Skeletal muscle satellite cell (primary cell): Measurements from ENCODE around the gene SLC39A13.

Source experiments
- H3K27me3 ChIP-seq: 2 replicates; pipeline ENCODE4 v1.7.0; 2013; ENCODE audit warnings: low read length; ENCODE audit not compliant: control insufficient read depth, insufficient read depth
- H3K36me3 ChIP-seq: 2 replicates; pipeline ENCODE4 v1.7.0; 2013; ENCODE audit warnings: mild to moderate bottlenecking, control low read depth, low read length; ENCODE audit not compliant: insufficient read depth
- H3K4me1 ChIP-seq: 2 replicates; pipeline ENCODE4 v1.7.0; 2013; ENCODE audit warnings: low read length; ENCODE audit not compliant: control insufficient read depth, insufficient read depth
- H3K4me2 ChIP-seq: 2 replicates; pipeline ENCODE4 v1.7.0; 2013; ENCODE audit warnings: mild to moderate bottlenecking, low read length
- H3K4me3 ChIP-seq: 2 replicates; pipeline ENCODE4 v1.7.0; 2013; ENCODE audit warnings: low read length
- H3K9ac ChIP-seq: 2 replicates; pipeline ENCODE4 v1.7.0; 2013; ENCODE audit warnings: mild to moderate bottlenecking, low read depth, low read length, moderate library complexity
- H3K9me3 ChIP-seq: replicated peaks from 2 replicates; pipeline ENCODE4 v1.7.0; 2013; ENCODE audit warnings: mild to moderate bottlenecking, control low read depth, low read length

The SLC39A13 gene

GRCh38 chr11:47437218-47437745, 28.9 kb downstream of the SLC39A13 start:
- Histone ChIP-seq H3K36me3 (peaks cover 5% of the 10 kb centered on the region), H3K9me3 (no peaks in the 10 kb centered on the region), H3K4me1 (peaks cover 16% of the 10 kb centered on the region), H3K4me3 (no peak overlapping the region), H3K4me2 (no peak overlapping the region), H3K27me3 (no peaks in the 10 kb centered on the region), H3K9ac (no peak overlapping the region)

GRCh38 chr11:47437746-47438418, 29.5 kb downstream of the SLC39A13 start:
- Histone ChIP-seq H3K4me3 (no peak overlapping the region), H3K36me3 (peaks cover 9% of the 10 kb centered on the region), H3K27me3 (no peaks in the 10 kb centered on the region), H3K9ac (no peak overlapping the region), H3K9me3 (no peaks in the 10 kb centered on the region), H3K4me1 (peaks cover 16% of the 10 kb centered on the region), H3K4me2 (no peak overlapping the region)

- H3K4me1 ChIP-seq: peaks cover 12% of the 10 kb centered on the region
- no peak overlapping the region for H3K4me2 ChIP-seq
Measured at GRCh38 chr11:47438721-47439120, 30.3 kb downstream of the SLC39A13 start.

GRCh38 chr11:47440054-47440476, 31.7 kb downstream of the SLC39A13 start:
- no peaks in the 10 kb centered on the region for H3K4me1 ChIP-seq
- no peaks in the 10 kb centered on the region for H3K9me3 ChIP-seq
- H3K36me3 ChIP-seq: peaks cover 15% of the 10 kb centered on the region
- no peak overlapping the region for H3K4me2 ChIP-seq
- no peak overlapping the region for H3K4me3 ChIP-seq
- no peak overlapping the region for H3K9ac ChIP-seq
- no peaks in the 10 kb centered on the region for H3K27me3 ChIP-seq

More at GRCh38 chr11:47438721-47439120, 30.3 kb downstream of the SLC39A13 start:
- H3K9me3 ChIP-seq: no peaks in the 10 kb centered on the region
- H3K27me3 ChIP-seq: no peaks in the 10 kb centered on the region
- H3K4me3 ChIP-seq: no peak overlapping the region
- peaks cover 15% of the 10 kb centered on the region for H3K36me3 ChIP-seq
- H3K9ac ChIP-seq: no peak overlapping the region

- Histone ChIP-seq H3K36me3 (peaks cover 18% of the 10 kb centered on the region), H3K27me3 (no peaks in the 10 kb centered on the region), H3K4me3 (no peak overlapping the region), H3K9me3 (no peaks in the 10 kb centered on the region), H3K4me2 (no peak overlapping the region), H3K9ac (no peak overlapping the region), H3K4me1 (no peaks in the 10 kb centered on the region)
Measured at GRCh38 chr11:47441421-47441820, 33.0 kb downstream of the SLC39A13 start.

GRCh38 chr11:47442514-47442913, 34.1 kb downstream of the SLC39A13 start:
- no peak overlapping the region for H3K9ac ChIP-seq
- no peak overlapping the region for H3K4me3 ChIP-seq
- H3K36me3 ChIP-seq: peaks cover 24% of the 10 kb centered on the region
- H3K9me3 ChIP-seq: no peaks in the 10 kb centered on the region
- H3K4me1 ChIP-seq: peaks cover 7% of the 10 kb centered on the region
- no peaks in the 10 kb centered on the region for H3K27me3 ChIP-seq
- no peak overlapping the region for H3K4me2 ChIP-seq

GRCh38 chr11:47443028-47443700, 34.8 kb downstream of the SLC39A13 start:
- Histone ChIP-seq H3K4me3 (no peak overlapping the region), H3K4me1 (peaks cover 11% of the 10 kb centered on the region), H3K27me3 (no peaks in the 10 kb centered on the region), H3K9ac (no peak overlapping the region), H3K36me3 (peaks cover 25% of the 10 kb centered on the region), H3K4me2 (no peak overlapping the region), H3K9me3 (no peaks in the 10 kb centered on the region)

GRCh38 chr11:47443817-47444216, 35.4 kb downstream of the SLC39A13 start:
- Histone ChIP-seq H3K27me3 (no peaks in the 10 kb centered on the region), H3K9ac (no peak overlapping the region), H3K4me3 (no peak overlapping the region), H3K4me1 (peaks cover 14% of the 10 kb centered on the region), H3K4me2 (no peak overlapping the region), H3K36me3 (peaks cover 25% of the 10 kb centered on the region), H3K9me3 (no peaks in the 10 kb centered on the region)

GRCh38 chr11:47445840-47446239, 37.5 kb downstream of the SLC39A13 start:
- Histone ChIP-seq H3K4me3 (no peak overlapping the region), H3K9ac (no peak overlapping the region), H3K4me2 (no peak overlapping the region), H3K36me3 (peaks cover 25% of the 10 kb centered on the region), H3K27me3 (no peaks in the 10 kb centered on the region), H3K4me1 (peaks cover 22% of the 10 kb centered on the region), H3K9me3 (no peaks in the 10 kb centered on the region)

GRCh38 chr11:47446833-47447232, 38.4 kb downstream of the SLC39A13 start:
- Histone ChIP-seq H3K4me3 (peak overlapping the region; percentile 73), H3K9me3 (no peaks in the 10 kb centered on the region), H3K4me2 (peak overlapping the region; percentile 79), H3K36me3 (peaks cover 20% of the 10 kb centered on the region), H3K9ac (no peak overlapping the region), H3K4me1 (peaks cover 22% of the 10 kb centered on the region), H3K27me3 (no peaks in the 10 kb centered on the region)

- Histone ChIP-seq H3K4me1 (peaks cover 22% of the 10 kb centered on the region), H3K4me2 (peak overlapping the region; percentile 79), H3K4me3 (peak overlapping the region; percentile 73), H3K9ac (peak overlapping the region; percentile 86), H3K27me3 (no peaks in the 10 kb centered on the region), H3K36me3 (peaks cover 16% of the 10 kb centered on the region), H3K9me3 (no peaks in the 10 kb centered on the region)
Measured at GRCh38 chr11:47447906-47448305, 39.5 kb downstream of the SLC39A13 start.
